DND-41 (cell line): ENCODE measurements around the gene LRP3.

ENCODE experiments used
- ATAC-seq: fragments of 200-7000 bp; cut with Tn5 transposase; 3 replicates; pipeline ENCODE4 v1.9.1; 2021; ENCODE audit warnings: low read depth; ENCODE audit not compliant: insufficient read depth
- DNase-seq: peaks from one replicate; pipeline ENCODE4 v3.0.0-alpha.2; 2020
- H2AFZ ChIP-seq: 2 replicates; pipeline ENCODE4 v1.6.0; 2012; ENCODE audit warnings: low read depth, low read length
- H3K27ac ChIP-seq: 2 replicates; pipeline ENCODE4 v1.5.1; 2012; ENCODE audit warnings: low read length, inconsistent platforms
- H3K27me3 ChIP-seq: fragments of 200-600 bp; sonication (generic); 2 replicates; pipeline ENCODE4 v1.6.0; 2012; ENCODE audit warnings: low read length, mild to moderate bottlenecking, inconsistent platforms; ENCODE audit not compliant: insufficient read depth, poor library complexity
- H3K36me3 ChIP-seq: 2 replicates; pipeline ENCODE4 v1.5.1; 2012; ENCODE audit warnings: low read length, inconsistent platforms; ENCODE audit not compliant: insufficient read depth
- H3K4me1 ChIP-seq: 2 replicates; pipeline ENCODE4 v1.5.1; 2012; ENCODE audit warnings: mild to moderate bottlenecking, low read length; ENCODE audit not compliant: insufficient read depth
- H3K4me2 ChIP-seq: 2 replicates; pipeline ENCODE4 v1.6.0; 2012; ENCODE audit warnings: mild to moderate bottlenecking, moderate library complexity, low read length, inconsistent platforms; ENCODE audit not compliant: insufficient read depth
- H3K4me3 ChIP-seq, 2 experiments: fragments of 200-600 bp in 1 of 2; shearing (Covaris generic) in 1 of 2; 2 replicates each; pipeline ENCODE4 v1.5.1; 2012 to 2016; ENCODE audit warnings: inconsistent platforms in 2 of 2, low read length in 2 of 2, mild to moderate bottlenecking in 2 of 2, low read depth in 1 of 2, moderate library complexity in 1 of 2
- H3K79me2 ChIP-seq: 2 replicates; pipeline ENCODE4 v1.6.0; 2012; ENCODE audit warnings: low read length, inconsistent platforms; ENCODE audit not compliant: insufficient read depth
- H3K9ac ChIP-seq: 2 replicates; pipeline ENCODE4 v1.6.0; 2012; ENCODE audit warnings: low read depth, mild to moderate bottlenecking, inconsistent platforms, low read length, moderate library complexity
- H3K9me3 ChIP-seq: 2 replicates; pipeline ENCODE4 v1.5.1; 2012; ENCODE audit warnings: low read length, moderate library complexity, mild to moderate bottlenecking, inconsistent platforms; ENCODE audit not compliant: insufficient read depth, severe bottlenecking
- H4K20me1 ChIP-seq: 2 replicates; pipeline ENCODE4 v1.6.0; 2012; ENCODE audit warnings: low read length; ENCODE audit not compliant: insufficient read depth
- CTCF ChIP-seq: IDR thresholded peaks from 2 replicates; pipeline ENCODE4 v1.5.1; 2012; ENCODE audit warnings: borderline replicate concordance, low read length, moderate library complexity, mild to moderate bottlenecking; ENCODE audit not compliant: poor library complexity, severe bottlenecking; ENCODE audit errors: extremely low read depth
- EZH2 ChIP-seq: IDR thresholded peaks from 3 replicates; pipeline ENCODE4 v1.6.1; 2012; ENCODE audit warnings: borderline replicate concordance, low read depth, mild to moderate bottlenecking, moderate library complexity, low read length, inconsistent platforms; ENCODE audit not compliant: severe bottlenecking

Gene LRP3

GRCh38 chr19:33214596-33214995, 20.5 kb downstream of the LRP3 start:
- no peak overlapping the region for H2AFZ ChIP-seq
- no peaks in the 10 kb centered on the region for H3K4me1 ChIP-seq
- H3K79me2 ChIP-seq, result no peaks in the 10 kb centered on the region
- TF ChIP-seq EZH2, result no peak
- TF ChIP-seq CTCF, result peak; percentile 34
- H4K20me1 ChIP-seq, result no peaks in the 10 kb centered on the region
- H3K9me3 ChIP-seq, result no peaks in the 10 kb centered on the region
- DNase-seq (no peak), ATAC-seq (no peak)
- no peaks in the 10 kb centered on the region for H3K27me3 ChIP-seq
- no peak overlapping the region for H3K9ac ChIP-seq
- no peak overlapping the region for H3K4me2 ChIP-seq
- H3K4me3 ChIP-seq, result no peak overlapping the region
- no peaks in the 10 kb centered on the region for H3K36me3 ChIP-seq
- H3K27ac ChIP-seq, result no peak overlapping the region

- H2AFZ ChIP-seq, result no peak overlapping the region
- H3K4me3 ChIP-seq, result no peak overlapping the region
- no peak overlapping the region for H3K4me2 ChIP-seq
- TF ChIP-seq EZH2 (no peak), CTCF (no peak)
- H3K9ac ChIP-seq, result no peak overlapping the region
- no peaks in the 10 kb centered on the region for H3K4me1 ChIP-seq
- H3K9me3 ChIP-seq, result no peaks in the 10 kb centered on the region
- no peak overlapping the region for H3K27ac ChIP-seq
- no peaks in the 10 kb centered on the region for H3K27me3 ChIP-seq
- H4K20me1 ChIP-seq, result no peaks in the 10 kb centered on the region
- H3K36me3 ChIP-seq, result no peaks in the 10 kb centered on the region
- H3K79me2 ChIP-seq, result no peaks in the 10 kb centered on the region
- DNase-seq (no peak), ATAC-seq (no peak)
Measured at GRCh38 chr19:33215438-33216197, 21.5 kb downstream of the LRP3 start.

- no peak overlapping the region for H3K27ac ChIP-seq
Measured at GRCh38 chr19:33216198-33216830, 22.2 kb downstream of the LRP3 start.

More at GRCh38 chr19:33216198-33216830, 22.2 kb downstream of the LRP3 start:
- Histone ChIP-seq H2AFZ (no peak overlapping the region), H3K27me3 (no peaks in the 10 kb centered on the region), H3K4me2 (no peak overlapping the region), H3K79me2 (no peaks in the 10 kb centered on the region), H4K20me1 (no peaks in the 10 kb centered on the region), H3K9me3 (no peaks in the 10 kb centered on the region), H3K4me1 (no peaks in the 10 kb centered on the region), H3K9ac (no peak overlapping the region), H3K36me3 (no peaks in the 10 kb centered on the region), H3K4me3 (no peak overlapping the region)
- DNase-seq (no peak), ATAC-seq (no peak)
- no peak for TF ChIP-seq EZH2
- TF ChIP-seq CTCF, result peak; percentile 20
